ENCODE data around the gene TRDN. TPM values are rescaled to one million over a fixed set of nuclear protein-coding genes. Genes with fewer than 3 reads are reported as not detected.
"Not testable (repeated sequence)": the region's sequence is repeated elsewhere in the genome, so short reads cannot be mapped to it uniquely, and the experiment has no call there.

TRDN gene
- polyA plus RNA-seq, 10 donors: 63.0 to 268 (median 198) TPM

GRCh38 chr6:123636282-123636681, 468 bp downstream of the TRDN start:
- DNase-seq: no peak

GRCh38 chr6:123635567-123635966, 1.2 kb downstream of the TRDN start:
- DNase-seq: no peak

- no peak for DNase-seq
Observed at GRCh38 chr6:123635144-123635543, 1.6 kb downstream of the TRDN start.

- no peak for DNase-seq
Observed at GRCh38 chr6:123632641-123633040, 4.1 kb downstream of the TRDN start.

- no peak for DNase-seq
Observed at GRCh38 chr6:123629258-123629941, 7.3 kb downstream of the TRDN start.

GRCh38 chr6:123625696-123626095, 11.1 kb downstream of the TRDN start:
- no peak for DNase-seq

- no peak for DNase-seq
Observed at GRCh38 chr6:123622780-123623179, 14.0 kb downstream of the TRDN start.

- DNase-seq: no peak
Observed at GRCh38 chr6:123619156-123619555, 17.6 kb downstream of the TRDN start.

GRCh38 chr6:123616942-123617341, 19.8 kb downstream of the TRDN start:
- DNase-seq: no peak

- DNase-seq: no peak
Observed at GRCh38 chr6:123616016-123616415, 20.7 kb downstream of the TRDN start.

GRCh38 chr6:123610779-123611178, 26.0 kb downstream of the TRDN start:
- no peak for DNase-seq

- DNase-seq: no peak
Observed at GRCh38 chr6:123604067-123604466, 32.7 kb downstream of the TRDN start.

- no peak for DNase-seq
Observed at GRCh38 chr6:123598011-123598410, 38.7 kb downstream of the TRDN start.

GRCh38 chr6:123594776-123595175, 42.0 kb downstream of the TRDN start:
- DNase-seq: no peak

GRCh38 chr6:123592426-123592825, 44.3 kb downstream of the TRDN start:
- no peak for DNase-seq

GRCh38 chr6:123589973-123590372, 46.8 kb downstream of the TRDN start:
- DNase-seq: no peak

GRCh38 chr6:123589317-123589716, 47.4 kb downstream of the TRDN start:
- no peak for DNase-seq

- DNase-seq: no peak
Observed at GRCh38 chr6:123588546-123588895, 48.2 kb downstream of the TRDN start.

- DNase-seq: no peak
Observed at GRCh38 chr6:123587838-123588545, 48.8 kb downstream of the TRDN start.

GRCh38 chr6:123587407-123587806, 49.3 kb downstream of the TRDN start:
- not testable (repeated sequence) for DNase-seq

GRCh38 chr6:123580331-123580730, 56.4 kb downstream of the TRDN start:
- DNase-seq: no peak

GRCh38 chr6:123575188-123575587, 61.6 kb downstream of the TRDN start:
- DNase-seq: no peak

GRCh38 chr6:123570813-123571684, 65.7 kb downstream of the TRDN start:
- no peak for DNase-seq

Data from muscle of back (tissue), 11 donors.